GM18907 (cell line): ENCODE measurements around the gene ARSG.

ENCODE experiments used
- ATAC-seq: cut with Tn5 transposase; IDR thresholded peaks from one replicate; pipeline ENCODE4 v1.9.1; 2021; ENCODE audit warnings: mild to moderate bottlenecking, moderate library complexity; ENCODE audit not compliant: unreplicated experiment

The ARSG gene

DNA sequence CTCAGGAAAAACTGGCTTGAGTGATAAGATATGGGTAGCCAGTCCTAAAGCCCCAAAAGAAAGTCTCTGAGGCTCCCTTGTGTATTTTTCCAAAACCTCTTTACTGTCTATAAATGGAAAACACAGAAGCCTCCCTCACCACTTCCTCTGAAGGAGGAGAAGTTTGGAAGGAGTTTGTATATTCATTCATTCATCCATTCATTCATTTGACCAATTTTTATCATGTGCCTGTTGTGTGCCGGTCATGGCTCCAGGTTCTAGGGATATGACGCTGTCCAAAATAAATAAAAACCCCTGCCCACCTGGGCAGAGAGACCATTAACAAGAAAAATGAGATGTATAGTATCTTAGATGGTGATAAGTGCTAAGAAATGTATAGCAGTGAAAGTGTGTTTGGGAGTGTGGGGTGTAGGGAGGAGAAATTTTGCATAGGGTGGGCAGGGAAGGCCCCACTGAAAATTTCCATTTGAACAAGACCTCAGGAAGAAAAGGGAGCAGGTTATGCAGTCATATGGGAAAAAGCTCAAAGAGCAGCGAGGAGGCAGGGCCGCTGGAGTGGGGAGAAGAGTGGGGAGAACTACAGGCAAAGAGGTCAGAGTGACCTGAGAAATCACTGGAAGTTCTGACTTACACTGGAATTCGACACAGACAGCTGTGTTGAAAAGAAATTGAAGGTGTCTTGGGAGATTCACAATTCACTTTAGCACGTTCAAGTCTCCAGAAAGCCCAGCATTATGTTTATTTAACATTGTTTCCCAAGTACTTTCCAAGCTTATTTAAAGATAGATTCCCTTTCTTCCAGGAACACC, 172.1 kb downstream of the ARSG start:
- ATAC-seq = no peak

DNA sequence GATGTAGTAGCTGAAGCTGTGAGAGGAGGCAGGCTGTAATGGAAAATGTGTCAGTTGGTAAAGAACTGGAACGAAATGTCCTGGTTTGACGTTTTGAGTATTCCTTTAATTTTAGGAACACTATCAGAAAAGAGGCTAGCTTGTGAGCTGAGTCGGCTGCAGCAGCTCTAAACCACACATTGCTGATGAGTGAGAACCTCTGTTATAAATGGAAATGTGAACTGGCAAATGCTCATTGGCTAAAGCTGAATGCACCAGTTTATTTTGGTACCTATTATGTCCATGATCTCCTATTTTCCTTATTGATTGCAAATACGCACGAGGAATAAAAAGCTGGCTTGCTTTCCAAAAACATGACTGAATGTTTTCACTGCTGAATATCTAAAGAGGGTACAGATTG, 177.0 kb downstream of the ARSG start:
- no peak for ATAC-seq

DNA sequence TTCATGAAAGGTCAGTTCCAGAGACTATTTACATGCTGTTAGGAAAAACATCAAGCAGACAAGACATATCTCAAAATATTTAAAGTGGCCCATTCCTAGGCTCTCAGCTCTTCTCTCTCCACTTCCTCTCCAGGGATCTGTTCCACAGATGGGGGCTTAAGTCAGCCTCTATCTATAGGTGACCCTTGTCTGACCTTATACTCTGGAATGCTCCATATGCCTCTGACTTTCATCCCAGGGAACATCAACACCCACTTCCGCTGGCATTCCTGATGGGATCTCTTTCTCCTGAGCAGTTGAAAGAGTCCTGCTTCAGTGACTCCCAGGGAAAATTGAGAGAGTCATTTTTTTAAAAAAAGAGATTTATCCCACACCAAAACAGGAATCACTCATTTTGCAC, 177.5 kb downstream of the ARSG start:
- ATAC-seq = no peak
